Loucy (cell line): ENCODE results near the gene ACSS2.

ENCODE experiments used
- CTCF ChIP-seq: fragments of 200-600 bp; sonication (generic); conservative IDR thresholded peaks from 2 replicates; pipeline ENCODE4 v1.5.1; 2014; ENCODE audit warnings: mild to moderate bottlenecking, antibody characterized with exemption, low read length
- EZH2phosphoT487 ChIP-seq: fragments of 200-600 bp; IDR thresholded peaks from 2 replicates; pipeline ENCODE4 v1.6.1; 2018; ENCODE audit warnings: antibody characterized with exemption, mild to moderate bottlenecking, moderate library complexity, borderline replicate concordance

- TF ChIP-seq CTCF (no peak), EZH2phosphoT487 (no peak)
These were observed 75.2 kb downstream of the ACSS2 start for GRCh38 chr20:34951652-34952051.
